Measurements from ENCODE around the gene B4GALNT4.
"Not testable (repeated sequence)": the region's sequence is repeated elsewhere in the genome, so short reads cannot be mapped to it uniquely, and the experiment has no call there.

Gene B4GALNT4

DNA sequence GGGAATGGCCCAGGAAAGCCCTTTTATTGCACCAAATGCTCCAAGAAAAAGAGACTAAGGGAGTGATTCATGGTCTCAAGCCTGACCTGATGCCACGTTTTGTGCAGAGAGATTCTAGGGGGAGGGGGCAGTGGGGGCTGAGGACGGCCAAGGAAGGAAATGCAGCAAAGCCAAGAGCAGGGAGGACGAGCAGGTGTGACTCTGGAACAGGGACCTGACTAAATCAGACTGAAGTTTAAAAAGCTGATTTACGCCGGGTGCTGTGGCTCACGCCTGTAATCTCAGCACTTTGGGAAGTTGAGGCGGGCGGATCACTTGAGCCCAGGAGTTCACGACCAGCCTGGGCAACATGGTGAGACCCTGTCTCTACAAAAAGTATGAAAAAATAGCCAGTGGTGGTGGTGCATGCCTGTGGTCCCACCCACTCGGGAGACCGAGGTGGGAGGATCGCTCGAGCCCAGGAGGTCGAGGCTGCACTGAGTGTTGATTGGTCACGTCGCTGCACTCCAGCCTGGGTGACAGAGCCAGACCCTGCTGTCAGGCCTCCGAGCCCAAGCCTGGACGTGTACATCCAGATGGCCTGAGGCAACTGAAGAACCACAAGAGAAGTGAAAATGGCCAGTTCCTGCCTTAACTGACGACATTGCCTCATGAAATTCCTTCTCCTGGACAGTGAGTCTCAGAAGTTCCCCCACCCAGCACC, 37.8 kb upstream of the B4GALNT4 start:
- TF ChIP-seq, protein P1, sequence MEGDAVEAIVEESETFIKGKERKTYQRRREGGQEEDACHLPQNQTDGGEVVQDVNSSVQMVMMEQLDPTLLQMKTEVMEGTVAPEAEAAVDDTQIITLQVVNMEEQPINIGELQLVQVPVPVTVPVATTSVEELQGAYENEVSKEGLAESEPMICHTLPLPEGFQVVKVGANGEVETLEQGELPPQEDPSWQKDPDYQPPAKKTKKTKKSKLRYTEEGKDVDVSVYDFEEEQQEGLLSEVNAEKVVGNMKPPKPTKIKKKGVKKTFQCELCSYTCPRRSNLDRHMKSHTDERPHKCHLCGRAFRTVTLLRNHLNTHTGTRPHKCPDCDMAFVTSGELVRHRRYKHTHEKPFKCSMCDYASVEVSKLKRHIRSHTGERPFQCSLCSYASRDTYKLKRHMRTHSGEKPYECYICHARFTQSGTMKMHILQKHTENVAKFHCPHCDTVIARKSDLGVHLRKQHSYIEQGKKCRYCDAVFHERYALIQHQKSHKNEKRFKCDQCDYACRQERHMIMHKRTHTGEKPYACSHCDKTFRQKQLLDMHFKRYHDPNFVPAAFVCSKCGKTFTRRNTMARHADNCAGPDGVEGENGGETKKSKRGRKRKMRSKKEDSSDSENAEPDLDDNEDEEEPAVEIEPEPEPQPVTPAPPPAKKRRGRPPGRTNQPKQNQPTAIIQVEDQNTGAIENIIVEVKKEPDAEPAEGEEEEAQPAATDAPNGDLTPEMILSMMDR (IDR thresholded peaks at IDR 0.05; ENCODE audit: low read depth, low read length, missing control alignments) = no peak
- H3K4me3 ChIP-seq (replicated peaks; ENCODE audit: low read depth, low read length) = no peak overlapping the region
- no peak for DNase-seq (ENCODE audit: extremely low read depth, low read depth)

DNA sequence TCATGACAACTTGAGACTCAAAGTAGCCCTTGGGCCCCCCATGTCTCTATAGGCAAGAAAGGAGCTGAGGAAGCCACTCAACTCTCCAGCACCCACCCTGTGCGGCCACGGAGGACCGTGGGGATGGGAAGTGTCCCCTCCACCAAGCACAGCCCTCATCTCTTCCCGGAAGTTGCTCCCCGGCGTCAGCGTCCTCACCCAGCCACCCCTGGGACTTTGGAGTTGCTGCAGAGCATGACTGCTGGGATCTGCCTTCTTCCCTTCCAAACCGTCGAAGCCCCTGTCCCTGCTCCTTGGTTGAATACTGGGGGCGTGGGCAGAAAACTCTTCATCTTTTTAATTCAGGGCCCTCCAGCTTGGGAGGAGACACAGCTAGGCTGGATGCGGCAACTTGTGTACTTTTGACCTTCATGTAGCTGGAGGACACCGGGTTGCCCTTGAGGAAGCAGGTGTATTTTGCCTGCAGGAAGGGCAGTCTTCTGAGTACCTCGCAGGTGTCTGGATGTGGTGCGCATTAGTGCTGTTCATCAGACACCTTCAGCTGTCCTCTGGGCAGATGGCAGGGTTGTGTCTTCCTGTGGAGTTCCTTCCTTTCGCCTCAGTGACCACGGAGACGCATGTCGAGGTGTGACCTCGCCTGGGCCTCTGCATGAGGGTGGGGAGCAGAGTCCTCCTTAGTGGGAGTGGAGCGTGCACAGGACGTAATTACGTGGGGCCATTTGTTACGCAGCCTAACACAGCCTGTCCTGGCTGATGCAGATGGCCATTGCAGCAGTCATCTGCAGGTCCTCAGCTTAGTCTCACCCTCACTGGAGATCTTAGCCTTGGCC, 36.4 kb upstream of the B4GALNT4 start:
- TF ChIP-seq, protein P1 (IDR thresholded peaks at IDR 0.05; ENCODE audit: low read depth, low read length, missing control alignments) = no peak
- no peak for DNase-seq (ENCODE audit: extremely low read depth, low read depth)
- no peak overlapping the region for H3K4me3 ChIP-seq (replicated peaks; ENCODE audit: low read depth, low read length)

DNA sequence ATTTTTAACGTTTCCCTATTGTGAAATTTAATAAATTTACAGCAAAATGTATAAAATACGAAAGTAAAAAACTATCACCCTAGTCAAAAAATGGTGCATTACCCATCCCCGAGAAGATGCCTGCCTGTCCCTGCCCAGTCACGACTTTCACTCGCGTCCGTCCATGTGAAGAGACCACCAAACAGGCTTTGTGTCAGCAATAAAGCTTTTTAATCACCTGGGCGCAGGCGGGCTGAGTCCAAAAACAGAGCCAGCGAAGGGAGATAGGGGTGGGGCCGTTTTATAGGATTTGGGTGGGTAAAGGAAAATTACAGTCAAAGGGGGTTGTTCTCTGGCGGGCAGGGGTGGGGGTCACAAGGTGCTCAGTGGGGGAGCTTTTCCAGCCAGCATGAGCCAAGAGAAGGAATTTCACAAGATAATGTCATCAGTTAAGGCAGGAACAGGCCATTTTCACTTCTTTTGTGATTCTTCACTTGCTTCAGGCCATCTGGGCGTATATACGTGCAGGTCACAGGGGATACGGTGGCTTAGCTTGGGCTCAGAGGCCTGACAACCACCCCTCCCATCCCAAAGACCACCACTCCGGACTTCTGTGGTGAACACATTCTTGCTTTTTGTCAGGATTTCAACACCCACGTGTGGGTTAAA, 35.6 kb upstream of the B4GALNT4 start:
- not testable (repeated sequence) for H3K4me3 ChIP-seq (replicated peaks; ENCODE audit: low read depth, low read length); DNase-seq (ENCODE audit: extremely low read depth, low read depth)

DNA sequence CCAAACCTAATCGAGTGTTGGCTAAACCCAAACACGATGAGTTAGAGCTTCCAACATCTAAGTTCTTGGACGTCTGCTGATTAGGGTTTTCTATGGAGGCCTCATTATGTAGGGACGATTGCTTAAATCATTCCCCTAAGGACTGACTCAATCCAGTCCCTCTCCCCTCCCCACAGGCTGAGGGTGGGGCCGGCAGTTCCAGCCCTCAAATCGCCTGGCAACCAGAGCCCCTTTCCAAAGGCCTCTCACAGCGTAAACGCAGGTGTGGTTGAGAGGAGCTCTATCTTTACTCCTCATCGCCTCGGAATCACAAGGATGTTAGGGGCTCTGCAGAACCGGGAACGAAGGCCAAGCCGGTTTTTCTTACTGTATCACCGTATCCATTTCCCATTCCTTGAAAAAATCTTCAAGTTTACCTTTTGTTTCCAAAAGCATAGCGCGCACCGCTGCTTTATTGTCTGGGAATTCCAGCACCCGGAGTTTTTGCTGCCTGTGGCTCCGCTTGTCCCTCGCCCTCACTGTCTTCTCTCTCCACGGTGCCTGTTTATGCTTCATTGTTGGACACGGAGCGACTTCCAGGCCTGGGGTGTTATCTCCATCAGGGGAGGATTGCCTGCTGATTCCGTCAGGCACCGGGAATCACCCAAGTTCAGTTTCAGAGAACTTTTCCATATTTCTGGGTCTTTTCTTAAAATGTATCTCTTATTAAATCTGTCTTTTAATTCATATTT, 34.9 kb upstream of the B4GALNT4 start:
- H3K4me3 ChIP-seq (replicated peaks; ENCODE audit: low read depth, low read length) = no peak overlapping the region
- no peak for DNase-seq (ENCODE audit: extremely low read depth, low read depth)
- TF ChIP-seq, protein P1 (IDR thresholded peaks at IDR 0.05; ENCODE audit: low read depth, low read length, missing control alignments) = no peak

DNA sequence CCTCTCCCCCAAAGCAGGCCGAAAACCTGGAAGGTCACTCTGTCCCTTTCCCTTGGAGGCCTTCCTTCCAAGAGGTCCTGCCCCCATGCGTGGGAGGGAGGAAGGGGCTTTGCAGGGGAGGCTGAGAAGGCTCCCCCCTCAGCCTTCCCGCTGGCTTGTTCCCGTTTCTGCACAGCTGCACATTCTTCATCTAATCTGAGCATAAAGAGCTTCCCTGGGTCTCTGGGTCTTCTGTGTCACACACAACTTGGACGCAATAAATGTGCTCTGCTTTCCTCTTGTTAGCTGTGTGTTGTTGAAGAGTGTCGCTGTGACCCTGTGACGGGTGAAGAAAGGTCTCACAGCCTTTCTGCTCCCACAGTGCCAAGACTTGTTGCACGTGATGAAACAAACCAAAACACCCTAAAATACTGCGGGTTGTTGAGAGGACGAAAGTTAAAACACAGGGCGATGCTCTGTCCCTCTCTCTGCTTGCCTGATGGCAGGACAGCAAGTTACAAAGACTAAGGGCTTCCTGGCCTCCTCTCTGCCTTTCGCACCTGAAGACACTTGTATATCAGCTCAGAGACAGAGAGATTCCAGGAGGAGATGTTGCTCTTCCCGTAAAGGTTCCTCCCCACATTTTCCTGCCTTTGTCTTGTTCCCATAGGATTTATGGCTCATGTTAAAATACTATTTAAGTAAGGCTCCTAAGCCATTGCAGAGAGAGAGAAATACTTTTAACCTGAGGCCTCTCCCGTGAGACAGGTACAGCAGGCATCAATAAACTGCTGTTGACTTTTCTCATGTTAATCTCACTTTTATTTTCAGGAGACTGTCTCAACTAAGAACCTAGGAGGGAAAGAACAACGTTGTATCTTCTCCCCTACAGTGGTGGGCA, 33.3 kb upstream of the B4GALNT4 start:
- TF ChIP-seq, protein P1 (IDR thresholded peaks at IDR 0.05; ENCODE audit: low read depth, low read length, missing control alignments) = no peak
- H3K4me3 ChIP-seq (replicated peaks; ENCODE audit: low read depth, low read length) = no peak overlapping the region
- no peak for DNase-seq (ENCODE audit: extremely low read depth, low read depth)

DNA sequence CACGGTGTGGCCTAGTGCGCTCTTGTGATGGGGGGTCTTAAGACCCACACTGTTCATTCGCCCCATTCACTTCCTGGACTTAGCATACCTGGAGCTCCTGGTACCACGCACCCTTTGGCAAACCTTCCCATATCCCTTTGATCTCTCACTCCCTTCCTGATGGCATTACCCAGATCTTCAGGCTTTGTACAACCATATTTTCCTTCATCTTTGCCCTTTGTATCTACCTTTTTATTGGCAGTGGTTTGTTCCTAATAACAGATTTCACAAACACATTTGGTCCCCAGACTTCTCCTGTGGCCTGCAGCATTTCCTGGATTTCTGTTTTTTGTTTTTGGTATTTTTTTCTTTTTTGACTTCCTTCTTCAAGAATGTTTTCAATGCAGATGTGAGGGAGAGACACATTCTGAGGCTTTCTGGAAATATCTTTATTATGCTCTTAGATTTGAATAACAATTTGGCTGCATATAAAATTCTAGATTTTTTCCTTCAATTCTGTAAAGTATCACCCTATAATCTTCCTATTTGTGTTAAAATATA, 32.6 kb upstream of the B4GALNT4 start:
- TF ChIP-seq, protein P1 (IDR thresholded peaks at IDR 0.05; ENCODE audit: low read depth, low read length, missing control alignments) = no peak
- H3K4me3 ChIP-seq (replicated peaks; ENCODE audit: low read depth, low read length) = no peak overlapping the region
- DNase-seq (ENCODE audit: extremely low read depth, low read depth) = no peak
